SK-N-SH (cell line): ENCODE measurements around the gene RAB8B. TPM values are rescaled to one million over a fixed set of nuclear protein-coding genes. Genes with fewer than 3 reads are reported as not detected.

Source experiments
- CTCF ChIA-PET: fragments of 300-600, 350-600 bp; formaldehyde crosslinking; extraction: SDS; loops from one replicate; lab custom pipeline; 2021; lab: Yijun Ruan, JAX
- POLR2A ChIA-PET: fragments of 350-600 bp; sonication (Branson Sonifier 250); formaldehyde crosslinking; extraction: SDS; loops from one replicate; lab custom pipeline; 2020; ENCODE audit warnings: antibody characterized with exemption, inconsistent platforms; lab: Yijun Ruan, JAX
- DNase-seq: peaks from one replicate; pipeline ENCODE4 v3.0.0; 2012
- H2AFZ ChIP-seq: fragments of 200-600 bp; sonication (generic); 2 replicates; pipeline ENCODE4 v1.8.1; 2016; ENCODE audit warnings: antibody characterized with exemption, mild to moderate bottlenecking, low read depth
- H3F3A ChIP-seq: fragments of 200-600 bp; sonication (generic); replicated peaks from 2 replicates; pipeline ENCODE3; 2016; ENCODE audit warnings: antibody characterized with exemption, mild to moderate bottlenecking; ENCODE audit not compliant: insufficient read depth
- H3K27ac ChIP-seq, 2 experiments: fragments of 200-500 bp in 1 of 2; fragments of 200-600 bp in 1 of 2; sonication (Bioruptor generic) in 1 of 2; sonication (generic), shearing (Covaris generic) in 1 of 2; 2 replicates each; pipeline versions ENCODE4 v1.5.1 to v1.6.1; 2014 to 2016; ENCODE audit warnings: low read depth in 2 of 2, inconsistent platforms in 1 of 2, low read length in 1 of 2, mild to moderate bottlenecking in 1 of 2, mixed read lengths in 1 of 2
- H3K27me3 ChIP-seq: fragments of 200-600 bp; sonication (generic), shearing (Covaris generic); 2 replicates; pipeline ENCODE4 v1.6.1; 2016; ENCODE audit warnings: mixed run types; ENCODE audit not compliant: insufficient read depth
- H3K36me3 ChIP-seq, 2 experiments: fragments of 200-500 bp in 1 of 2; fragments of 200-600 bp in 1 of 2; sonication (Bioruptor generic) in 1 of 2; sonication (generic) in 1 of 2; replicated peaks in 1 of 2; 2 replicates each; pipeline versions ENCODE3 to v1.5.1; 2014 to 2016; ENCODE audit warnings: low read length in 1 of 2, mild to moderate bottlenecking in 1 of 2; ENCODE audit not compliant: insufficient read depth in 2 of 2, control insufficient read depth in 1 of 2
- H3K4me1 ChIP-seq, 2 experiments: fragments of 200-500 bp in 1 of 2; fragments of 200-600 bp in 1 of 2; sonication (Bioruptor generic) in 1 of 2; sonication (generic), shearing (Covaris generic) in 1 of 2; 2 replicates each; pipeline versions ENCODE4 v1.5.1 to v1.6.1; 2014 to 2016; ENCODE audit warnings: low read depth in 1 of 2, low read length in 1 of 2, mixed run types in 1 of 2; ENCODE audit not compliant: insufficient read depth in 2 of 2, control insufficient read depth in 1 of 2
- H3K4me2 ChIP-seq: fragments of 200-600 bp; sonication (generic), shearing (Covaris generic); 2 replicates; pipeline ENCODE4 v1.6.1; 2017; ENCODE audit warnings: mixed run types
- H3K4me3 ChIP-seq, 2 experiments: fragments of 200-500 bp in 1 of 2; fragments of 200-600 bp in 1 of 2; sonication (Bioruptor generic) in 1 of 2; sonication (generic), shearing (Covaris generic) in 1 of 2; 2 replicates each; pipeline versions ENCODE4 v1.5.1 to v1.8.1; 2014 to 2016; ENCODE audit warnings: low read depth in 2 of 2, inconsistent platforms in 1 of 2, low read length in 1 of 2, mild to moderate bottlenecking in 1 of 2, mixed read lengths in 1 of 2, moderate library complexity in 1 of 2
- H3K79me2 ChIP-seq: fragments of 200-600 bp; sonication (generic); 2 replicates; pipeline ENCODE4 v1.8.1; 2017; ENCODE audit warnings: mild to moderate bottlenecking; ENCODE audit not compliant: insufficient read depth
- H3K9ac ChIP-seq: fragments of 200-600 bp; sonication (generic); 2 replicates; pipeline ENCODE4 v1.6.1; 2017; ENCODE audit warnings: mixed run types
- H3K9me2 ChIP-seq: fragments of 200-600 bp; sonication (generic); 2 replicates; pipeline ENCODE4 v1.6.1; 2017; ENCODE audit warnings: mixed run types
- H3K9me3 ChIP-seq: fragments of 200-600 bp; sonication (generic); 2 replicates; pipeline ENCODE4 v1.6.1; 2017; ENCODE audit warnings: mixed run types, mild to moderate bottlenecking, moderate library complexity
- H4K20me1 ChIP-seq: fragments of 200-600 bp; sonication (generic); 2 replicates; pipeline ENCODE4 v1.6.1; 2017; ENCODE audit warnings: mild to moderate bottlenecking, mixed run types; ENCODE audit not compliant: insufficient read depth
- CHD2 ChIP-seq: fragments of 150-350 bp; IDR thresholded peaks from 2 replicates; pipeline ENCODE4 v1.6.1; 2018; ENCODE audit warnings: low read length; ENCODE audit not compliant: partially characterized antibody
- EP300 ChIP-seq, 2 experiments: IDR thresholded peaks; 2 replicates each; pipeline versions ENCODE4 v1.4.0 to v1.6.1; 2012; ENCODE audit warnings: borderline replicate concordance in 1 of 2, low read depth in 1 of 2, low read length in 1 of 2
- EZH2phosphoT487 ChIP-seq: fragments of 200-600 bp; sonication (generic); IDR thresholded peaks from 2 replicates; pipeline ENCODE4 v1.6.1; 2017; ENCODE audit warnings: low read depth, mixed run types, mild to moderate bottlenecking, antibody characterized with exemption, moderate library complexity, borderline replicate concordance
- FOSL2 ChIP-seq: IDR thresholded peaks from 2 replicates; pipeline ENCODE4 v1.4.0; 2012; ENCODE audit warnings: low read depth, mild to moderate bottlenecking, moderate library complexity, borderline replicate concordance
- FOXJ3 ChIP-seq: sonication (generic); formaldehyde crosslinking; IDR thresholded peaks from 2 replicates; pipeline ENCODE4 v1.5.1; 2020; ENCODE audit warnings: mild to moderate bottlenecking, missing genetic modification reagents
- FOXM1 ChIP-seq: IDR thresholded peaks from 2 replicates; pipeline ENCODE4 v1.4.0; 2012; ENCODE audit warnings: low read depth, mild to moderate bottlenecking
- GABPA ChIP-seq: IDR thresholded peaks from 2 replicates; pipeline ENCODE4 v1.4.0; 2012; ENCODE audit warnings: low read depth, mild to moderate bottlenecking
- GATA2 ChIP-seq: sonication (generic); formaldehyde crosslinking; IDR thresholded peaks from 2 replicates; pipeline ENCODE4 v1.5.0; 2020; ENCODE audit warnings: mild to moderate bottlenecking, missing genetic modification reagents
- JUND ChIP-seq: IDR thresholded peaks from 2 replicates; pipeline ENCODE4 v1.4.0; 2012
- POLR2AphosphoS5 ChIP-seq: IDR thresholded peaks from 2 replicates; pipeline ENCODE4 v1.6.1; 2012; ENCODE audit warnings: low read depth, low read length
- RAD21 ChIP-seq: IDR thresholded peaks from 2 replicates; pipeline ENCODE4 v1.6.1; 2012; ENCODE audit warnings: mild to moderate bottlenecking, low read length
- RCOR1 ChIP-seq: fragments of 150-350 bp; IDR thresholded peaks from 2 replicates; pipeline ENCODE4 v1.6.1; 2017; ENCODE audit warnings: antibody characterized with exemption, low read length
- RFX5 ChIP-seq: IDR thresholded peaks from 2 replicates; pipeline ENCODE4 v1.6.1; 2012; ENCODE audit warnings: mild to moderate bottlenecking, improper control_type of control experiment, low read length
- TAF1 ChIP-seq: IDR thresholded peaks from 2 replicates; pipeline ENCODE4 v1.6.1; 2012; ENCODE audit warnings: low read depth, mild to moderate bottlenecking, low read length, moderate library complexity, borderline replicate concordance
- USF1 ChIP-seq: IDR thresholded peaks from 2 replicates; pipeline ENCODE4 v1.4.0; 2012; ENCODE audit warnings: low read depth, borderline replicate concordance
- USF2 ChIP-seq: fragments of 150-350 bp; IDR thresholded peaks from 2 replicates; pipeline ENCODE4 v1.6.1; 2017; ENCODE audit warnings: antibody characterized with exemption, low read length, low read depth, borderline replicate concordance
- YY1 ChIP-seq: IDR thresholded peaks from 2 replicates; pipeline ENCODE4 v1.4.0; 2012; ENCODE audit warnings: low read depth, mild to moderate bottlenecking
- WGBS: methylation state at CpG from one replicate; pipeline ENCODE4 v1.1.6; 2017; ENCODE audit warnings: low lambda C conversion rate; 5-methylcytosine and 5-hydroxymethylcytosine counted together
- polyA plus RNA-seq, 3 experiments: library from polyadenylated mRNA; depleted of rRNA; stranded (reverse); fragments of >200 nt; gene quantifications; 2 replicates each; pipeline ENCODE4 v1.2.3, GENCODE V29; 2012
- TF ChIP-seq, protein P1 (sequence below): IDR thresholded peaks from 2 replicates; pipeline ENCODE4 v1.6.1; 2012; ENCODE audit warnings: mild to moderate bottlenecking, low read depth, low read length, moderate library complexity
- TF ChIP-seq, protein P2 (sequence below): IDR thresholded peaks from 2 replicates; pipeline ENCODE4; 2012

The RAB8B gene
- polyA plus RNA-seq, 1 of the 3 experiments (the other 2 are of a cell fraction) = 5.4 TPM

GRCh38 chr15:63234451-63234870 is 45.1 kb downstream of the RAB8B start:
- no peaks in the 10 kb centered on the region for H3K36me3 ChIP-seq
- peak overlapping the region; percentile 49; the same call in 1 of the 2 replicates for H3K9ac ChIP-seq
- H3K4me3 ChIP-seq = no peak overlapping the region; a peak in 1 of 4 replicates
- no peaks in the 10 kb centered on the region for H4K20me1 ChIP-seq
- peaks cover 37% of the 10 kb centered on the region for H3F3A ChIP-seq
- DNase-seq = no peak
- ChIA-PET CTCF (no interaction called here), POLR2A (interaction anchor here (0.6 kb wide), 1 partner anchor 42 kb away, joined by 3 read pairs; no protein-coding TSS in a partner anchor)
- H3K9me3 ChIP-seq = no peaks in the 10 kb centered on the region
- TF ChIP-seq RAD21 (no peak), USF2 (no peak), EP300 (IDR thresholded peaks at IDR 0.05; ENCODE audit: borderline replicate concordance in 1 of 2, low read depth in 1 of 2, low read length in 1 of 2) (no peak), RFX5 (peak; percentile 92), RCOR1 (no peak), USF1 (no peak), CHD2 (no peak), GATA2 (CRISPR knock-in tag) (no peak)
- peak overlapping the region in 1 of 2 experiments; percentile 91; a peak in 2 of 4 replicates for H3K27ac ChIP-seq
- H3K79me2 ChIP-seq = peaks cover 22% of the 10 kb centered on the region
- peaks cover 0 to 48% of the 10 kb centered on the region in 2 experiments; a peak in 3 of 4 replicates for H3K4me1 ChIP-seq
- no peak overlapping the region for H2AFZ ChIP-seq
- no peaks in the 10 kb centered on the region for H3K27me3 ChIP-seq
- peak overlapping the region; percentile 52 for H3K4me2 ChIP-seq
- no peaks in the 10 kb centered on the region for H3K9me2 ChIP-seq
- WGBS = 83% methylated on average over 4 of the region's 5 CpGs

- Histone ChIP-seq H3K9ac (peak overlapping the region; percentile 6; the same call in 1 of the 2 replicates), H3K36me3 (no peaks in the 10 kb centered on the region), H3F3A (peaks cover 37% of the 10 kb centered on the region), H3K9me2 (no peaks in the 10 kb centered on the region), H3K27ac (peak overlapping the region in 1 of 2 experiments; percentile 90; a peak in 2 of 4 replicates), H2AFZ (no peak overlapping the region), H4K20me1 (no peaks in the 10 kb centered on the region), H3K27me3 (no peaks in the 10 kb centered on the region), H3K79me2 (peaks cover 36% of the 10 kb centered on the region), H3K4me1 (peaks cover 0 to 48% of the 10 kb centered on the region in 2 experiments; a peak in 3 of 4 replicates), H3K4me2 (peak overlapping the region; percentile 34; the same call in 1 of the 2 replicates), H3K4me3 (no peak overlapping the region), H3K9me3 (no peaks in the 10 kb centered on the region)
- no peak for DNase-seq
- ChIA-PET POLR2A (no interaction called here), CTCF (no interaction called here)
- TF ChIP-seq GABPA (no peak), EP300 (IDR thresholded peaks at IDR 0.05; ENCODE audit: borderline replicate concordance in 1 of 2, low read depth in 1 of 2, low read length in 1 of 2) (peak in 1 of 2 experiments; percentile 90; a peak in 2 of 4 replicates), EZH2phosphoT487 (no peak), JUND (peak; percentile 95), YY1 (no peak), FOXM1 (no peak), FOXJ3 (CRISPR knock-in tag) (no peak), USF1 (no peak), TAF1 (no peak), POLR2AphosphoS5 (peak; percentile 67; the same call in 1 of the 2 replicates), FOSL2 (peak; percentile 97), USF2 (no peak)
- TF ChIP-seq, protein P1, sequence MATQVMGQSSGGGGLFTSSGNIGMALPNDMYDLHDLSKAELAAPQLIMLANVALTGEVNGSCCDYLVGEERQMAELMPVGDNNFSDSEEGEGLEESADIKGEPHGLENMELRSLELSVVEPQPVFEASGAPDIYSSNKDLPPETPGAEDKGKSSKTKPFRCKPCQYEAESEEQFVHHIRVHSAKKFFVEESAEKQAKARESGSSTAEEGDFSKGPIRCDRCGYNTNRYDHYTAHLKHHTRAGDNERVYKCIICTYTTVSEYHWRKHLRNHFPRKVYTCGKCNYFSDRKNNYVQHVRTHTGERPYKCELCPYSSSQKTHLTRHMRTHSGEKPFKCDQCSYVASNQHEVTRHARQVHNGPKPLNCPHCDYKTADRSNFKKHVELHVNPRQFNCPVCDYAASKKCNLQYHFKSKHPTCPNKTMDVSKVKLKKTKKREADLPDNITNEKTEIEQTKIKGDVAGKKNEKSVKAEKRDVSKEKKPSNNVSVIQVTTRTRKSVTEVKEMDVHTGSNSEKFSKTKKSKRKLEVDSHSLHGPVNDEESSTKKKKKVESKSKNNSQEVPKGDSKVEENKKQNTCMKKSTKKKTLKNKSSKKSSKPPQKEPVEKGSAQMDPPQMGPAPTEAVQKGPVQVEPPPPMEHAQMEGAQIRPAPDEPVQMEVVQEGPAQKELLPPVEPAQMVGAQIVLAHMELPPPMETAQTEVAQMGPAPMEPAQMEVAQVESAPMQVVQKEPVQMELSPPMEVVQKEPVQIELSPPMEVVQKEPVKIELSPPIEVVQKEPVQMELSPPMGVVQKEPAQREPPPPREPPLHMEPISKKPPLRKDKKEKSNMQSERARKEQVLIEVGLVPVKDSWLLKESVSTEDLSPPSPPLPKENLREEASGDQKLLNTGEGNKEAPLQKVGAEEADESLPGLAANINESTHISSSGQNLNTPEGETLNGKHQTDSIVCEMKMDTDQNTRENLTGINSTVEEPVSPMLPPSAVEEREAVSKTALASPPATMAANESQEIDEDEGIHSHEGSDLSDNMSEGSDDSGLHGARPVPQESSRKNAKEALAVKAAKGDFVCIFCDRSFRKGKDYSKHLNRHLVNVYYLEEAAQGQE = no peak
- TF ChIP-seq, protein P2, sequence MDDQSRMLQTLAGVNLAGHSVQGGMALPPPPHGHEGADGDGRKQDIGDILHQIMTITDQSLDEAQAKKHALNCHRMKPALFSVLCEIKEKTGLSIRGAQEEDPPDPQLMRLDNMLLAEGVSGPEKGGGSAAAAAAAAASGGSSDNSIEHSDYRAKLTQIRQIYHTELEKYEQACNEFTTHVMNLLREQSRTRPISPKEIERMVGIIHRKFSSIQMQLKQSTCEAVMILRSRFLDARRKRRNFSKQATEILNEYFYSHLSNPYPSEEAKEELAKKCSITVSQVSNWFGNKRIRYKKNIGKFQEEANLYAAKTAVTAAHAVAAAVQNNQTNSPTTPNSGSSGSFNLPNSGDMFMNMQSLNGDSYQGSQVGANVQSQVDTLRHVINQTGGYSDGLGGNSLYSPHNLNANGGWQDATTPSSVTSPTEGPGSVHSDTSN = peak; percentile 96
Observed at GRCh38 chr15:63236272-63236671, 46.9 kb downstream of the RAB8B start.
